Thyroid gland (tissue), 4 donors: ENCODE data around the gene ADCY10. TPM values are rescaled to one million over a fixed set of nuclear protein-coding genes. Genes with fewer than 3 reads are reported as not detected.
"Not testable (repeated sequence)": the region's sequence is repeated elsewhere in the genome, so short reads cannot be mapped to it uniquely, and the experiment has no call there.

Experiments
- DNase-seq, 2 donors: peaks; one replicate each; pipeline ENCODE4 v3.0.0-alpha.2; 2019
- H3K27ac ChIP-seq, 3 donors: fragments of 200-600 bp; sonication (generic); 1 replicate in 2 of 3; 2 replicates in 1 of 3; pipeline ENCODE4 v1.5.1; 2016 to 2019; ENCODE audit warnings: mild to moderate bottlenecking in 1 of 3, moderate library complexity in 1 of 3
- H3K27me3 ChIP-seq: fragments of 200-600 bp; sonication (generic); one replicate; pipeline ENCODE4 v1.5.1; 2019
- H3K36me3 ChIP-seq, 2 donors: fragments of 200-600 bp; sonication (generic); one replicate each; pipeline ENCODE4 v1.5.1; 2016 to 2019
- H3K4me1 ChIP-seq, 2 donors: fragments of 200-600 bp; sonication (generic); one replicate each; pipeline ENCODE4 v1.5.1; 2017 to 2019
- H3K4me3 ChIP-seq, 3 donors: fragments of 200-600 bp; sonication (generic); replicated peaks in 1 of 3; 1 replicate in 2 of 3; 2 replicates in 1 of 3; pipeline ENCODE4 v1.5.1; 2016; ENCODE audit warnings: mild to moderate bottlenecking in 1 of 3
- H3K9me3 ChIP-seq: fragments of 200-600 bp; sonication (generic); one replicate; pipeline ENCODE4 v1.5.1; 2017
- POLR2A ChIP-seq, 2 donors: fragments of 450-650 bp; IDR thresholded peaks; one replicate each; pipeline ENCODE4 v1.6.1; 2017; ENCODE audit warnings: antibody characterized with exemption in 2 of 2, mild to moderate bottlenecking in 2 of 2, moderate library complexity in 1 of 2
- WGBS, 2 donors: methylation state at CpG; one replicate each; pipeline ENCODE4 v1.1.5; 2017; 5-methylcytosine and 5-hydroxymethylcytosine counted together
- intact Hi-C: fragments of 100-400 bp; cut with DNase I; formaldehyde crosslinking; loops from one replicate; pipeline ENCODE4 v1.15.1; 2023
- total RNA-seq, 4 donors: library from RNA; depleted of rRNA; stranded (reverse); fragments of >200 nt; gene quantifications; one replicate each; pipeline ENCODE4 v1.2.3, GENCODE V29; 2016
- TF ChIP-seq, protein P1 (sequence below), 6 experiments: fragments of 200-600 bp in 3 of 6; fragments of 450-650 bp in 3 of 6; sonication (generic) in 3 of 6; IDR thresholded peaks; one replicate each; pipeline ENCODE4 v1.5.1; 2016 to 2019; ENCODE audit warnings: antibody characterized with exemption in 6 of 6, mild to moderate bottlenecking in 2 of 6, inconsistent platforms in 1 of 6, moderate library complexity in 1 of 6

The ADCY10 gene
- total RNA-seq, 4 donors from 2014 or later: 0.15 to 0.45 (median 0.40) TPM; not detected in 1

DNA sequence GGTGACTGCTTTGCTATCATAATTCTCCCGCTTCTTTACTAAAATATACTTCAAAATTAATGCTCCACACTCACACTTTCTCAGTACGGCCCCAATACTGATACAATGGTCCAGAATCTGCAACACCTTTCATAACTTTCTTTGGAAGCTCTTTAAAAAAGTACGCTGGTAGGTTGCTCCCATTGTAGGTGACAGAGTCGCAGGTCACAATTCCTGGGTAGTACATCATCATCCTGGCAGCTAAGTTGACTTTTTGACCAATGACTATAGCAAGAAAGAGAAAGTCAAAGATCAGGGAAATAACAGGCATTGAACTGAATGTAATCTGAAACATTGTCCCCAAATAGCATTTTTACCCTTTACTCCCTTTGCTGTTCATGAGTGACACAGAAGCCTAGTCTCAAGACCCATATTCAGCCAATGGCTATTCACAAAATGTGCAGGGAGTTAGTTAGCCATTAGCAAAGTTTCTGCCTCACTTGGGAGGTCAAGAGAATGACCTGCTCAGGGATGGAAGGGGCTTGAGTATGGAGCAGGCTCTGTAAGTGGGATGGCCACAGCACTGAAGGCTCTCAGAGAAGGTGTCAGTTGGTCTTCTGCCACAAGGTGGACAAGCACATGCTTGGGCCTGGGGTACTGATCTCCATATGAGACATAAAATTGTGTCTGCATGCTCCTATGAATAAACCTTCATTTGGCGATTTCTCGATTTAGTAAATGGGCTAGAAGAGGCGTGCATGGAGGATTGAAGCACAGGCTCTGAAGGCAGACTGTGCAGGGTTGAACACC is 35.4 kb downstream of the ADCY10 start:
- 97 to 99% methylated on average over 7 of the region's 7 CpGs for WGBS, 2 donors

DNA sequence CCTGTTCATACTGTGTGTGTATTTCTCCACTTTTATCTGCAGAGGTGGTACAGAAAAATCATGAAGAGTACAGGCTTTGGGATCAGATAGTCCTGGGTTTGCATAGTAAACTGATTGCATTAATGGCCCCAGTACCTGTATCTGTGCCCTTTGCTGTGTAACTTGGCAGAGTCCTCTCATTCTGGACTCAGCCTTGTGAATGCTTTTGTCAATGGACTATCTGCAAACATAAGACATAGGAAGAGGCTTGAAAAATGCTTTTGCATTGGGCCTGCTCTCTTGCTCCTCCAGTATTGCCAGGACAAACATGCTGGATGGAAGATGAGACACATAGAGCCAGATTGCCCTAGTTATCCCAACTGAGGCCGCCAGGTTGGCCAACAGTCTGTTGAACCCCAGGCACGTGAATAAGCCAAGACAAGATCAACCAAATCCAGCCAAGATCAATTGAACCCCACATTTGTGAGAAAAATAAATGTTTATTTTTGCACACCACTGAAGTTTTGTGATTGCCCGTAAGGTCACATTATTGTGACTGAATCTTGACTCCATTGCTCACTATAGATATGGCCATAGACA is 37.2 kb downstream of the ADCY10 start:
- TF ChIP-seq POLR2A (IDR thresholded peaks at IDR 0.05): no peak
- TF ChIP-seq, protein P1, sequence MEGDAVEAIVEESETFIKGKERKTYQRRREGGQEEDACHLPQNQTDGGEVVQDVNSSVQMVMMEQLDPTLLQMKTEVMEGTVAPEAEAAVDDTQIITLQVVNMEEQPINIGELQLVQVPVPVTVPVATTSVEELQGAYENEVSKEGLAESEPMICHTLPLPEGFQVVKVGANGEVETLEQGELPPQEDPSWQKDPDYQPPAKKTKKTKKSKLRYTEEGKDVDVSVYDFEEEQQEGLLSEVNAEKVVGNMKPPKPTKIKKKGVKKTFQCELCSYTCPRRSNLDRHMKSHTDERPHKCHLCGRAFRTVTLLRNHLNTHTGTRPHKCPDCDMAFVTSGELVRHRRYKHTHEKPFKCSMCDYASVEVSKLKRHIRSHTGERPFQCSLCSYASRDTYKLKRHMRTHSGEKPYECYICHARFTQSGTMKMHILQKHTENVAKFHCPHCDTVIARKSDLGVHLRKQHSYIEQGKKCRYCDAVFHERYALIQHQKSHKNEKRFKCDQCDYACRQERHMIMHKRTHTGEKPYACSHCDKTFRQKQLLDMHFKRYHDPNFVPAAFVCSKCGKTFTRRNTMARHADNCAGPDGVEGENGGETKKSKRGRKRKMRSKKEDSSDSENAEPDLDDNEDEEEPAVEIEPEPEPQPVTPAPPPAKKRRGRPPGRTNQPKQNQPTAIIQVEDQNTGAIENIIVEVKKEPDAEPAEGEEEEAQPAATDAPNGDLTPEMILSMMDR (IDR thresholded peaks at IDR 0.05): no peak
- intact Hi-C loops: no loop called here
- Histone ChIP-seq H3K4me1 (no peaks in the 10 kb centered on the region), H3K9me3 (no peaks in the 10 kb centered on the region), H3K36me3 (no peaks in the 10 kb centered on the region), H3K27ac (no peak overlapping the region), H3K4me3 (no peak overlapping the region), H3K27me3 (no peaks in the 10 kb centered on the region)
- DNase-seq: no peak
- 94 to 96% methylated on average over 3 of the region's 3 CpGs for WGBS, 2 donors

More for the DNA sequence above, 35.4 kb downstream of the ADCY10 start:
- H3K9me3 ChIP-seq: no peaks in the 10 kb centered on the region
- no peaks in the 10 kb centered on the region for H3K4me1 ChIP-seq
- no peak overlapping the region for H3K27ac ChIP-seq
- H3K4me3 ChIP-seq: no peak overlapping the region
- TF ChIP-seq, protein P1 (IDR thresholded peaks at IDR 0.05): no peak
- no peak for TF ChIP-seq POLR2A (IDR thresholded peaks at IDR 0.05)
- H3K36me3 ChIP-seq: no peaks in the 10 kb centered on the region
- no peak for DNase-seq
- no peaks in the 10 kb centered on the region for H3K27me3 ChIP-seq
- intact Hi-C loops: no loop called here

DNA sequence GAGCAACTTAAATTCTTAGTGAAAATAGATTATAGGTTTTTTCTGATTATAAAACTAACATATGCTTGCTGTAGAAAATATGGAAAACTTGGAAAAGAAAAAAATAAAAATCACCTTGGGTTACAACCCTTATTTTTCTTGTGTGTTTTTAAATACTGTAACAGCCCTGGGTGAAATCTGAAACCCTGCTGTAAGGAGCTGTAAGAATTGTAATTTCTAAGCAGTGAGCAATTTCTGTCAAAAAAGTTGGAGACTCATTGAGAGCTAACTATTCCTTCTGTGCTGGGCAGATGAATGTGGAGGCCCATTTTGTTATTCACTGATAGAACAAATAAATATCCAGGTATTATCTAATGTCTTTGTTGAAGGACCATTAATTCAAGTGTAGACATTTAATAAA is 42.6 kb downstream of the ADCY10 start:
- H3K4me1 ChIP-seq: no peaks in the 10 kb centered on the region
- DNase-seq: no peak
- H3K9me3 ChIP-seq: no peaks in the 10 kb centered on the region
- intact Hi-C loops: no loop called here
- no peak overlapping the region for H3K4me3 ChIP-seq
- no peak overlapping the region for H3K27ac ChIP-seq
- H3K36me3 ChIP-seq: no peaks in the 10 kb centered on the region
- H3K27me3 ChIP-seq: no peaks in the 10 kb centered on the region
- TF ChIP-seq POLR2A (IDR thresholded peaks at IDR 0.05): no peak
- TF ChIP-seq, protein P1 (IDR thresholded peaks at IDR 0.05): no peak

DNA sequence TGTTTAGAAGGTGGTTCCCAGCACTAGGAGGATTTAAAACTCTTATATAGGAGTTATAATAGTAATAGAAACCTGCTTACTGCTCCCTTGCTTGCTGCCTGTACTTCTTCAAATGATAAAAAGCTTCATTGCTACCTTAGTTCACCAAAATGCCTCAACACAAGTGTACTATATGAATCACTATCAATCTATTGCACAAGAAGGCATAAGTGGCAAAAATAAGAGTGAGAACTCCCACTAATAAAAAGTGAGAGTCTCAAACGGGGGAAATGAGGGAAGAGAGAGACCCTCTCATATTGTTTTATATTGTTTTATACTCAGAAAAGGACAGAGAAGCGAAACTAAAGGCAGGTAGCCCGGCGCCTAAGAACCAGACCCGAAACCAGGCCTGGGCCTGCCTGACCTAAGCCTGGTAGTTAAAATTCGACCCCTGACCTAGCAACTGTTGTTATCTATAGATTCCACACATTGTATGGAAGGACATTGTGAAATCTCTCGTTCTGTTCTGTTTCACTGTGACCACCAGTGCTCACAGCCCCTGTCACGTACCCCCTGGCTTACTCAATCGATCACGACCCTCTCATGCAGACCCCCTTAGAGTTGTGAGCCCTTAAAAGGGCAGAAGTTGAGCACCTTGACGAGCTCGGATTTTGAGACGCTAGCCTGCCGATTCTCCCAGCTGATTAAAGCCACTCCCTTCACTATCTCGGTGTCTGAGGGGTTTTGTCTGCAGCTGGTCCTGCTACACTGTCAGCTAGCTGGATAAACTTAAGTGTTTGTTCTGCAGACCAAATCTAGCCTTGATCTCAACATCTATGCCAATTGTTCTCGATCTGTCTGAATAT is 44.6 kb downstream of the ADCY10 start:
- H3K27ac ChIP-seq, H3K4me1 ChIP-seq, H3K27me3 ChIP-seq, intact Hi-C loops, H3K9me3 ChIP-seq, H3K36me3 ChIP-seq, H3K4me3 ChIP-seq, DNase-seq: not testable (repeated sequence)
- WGBS, 2 donors: 59 to 60% methylated on average over 16 of the region's 16 CpGs

DNA sequence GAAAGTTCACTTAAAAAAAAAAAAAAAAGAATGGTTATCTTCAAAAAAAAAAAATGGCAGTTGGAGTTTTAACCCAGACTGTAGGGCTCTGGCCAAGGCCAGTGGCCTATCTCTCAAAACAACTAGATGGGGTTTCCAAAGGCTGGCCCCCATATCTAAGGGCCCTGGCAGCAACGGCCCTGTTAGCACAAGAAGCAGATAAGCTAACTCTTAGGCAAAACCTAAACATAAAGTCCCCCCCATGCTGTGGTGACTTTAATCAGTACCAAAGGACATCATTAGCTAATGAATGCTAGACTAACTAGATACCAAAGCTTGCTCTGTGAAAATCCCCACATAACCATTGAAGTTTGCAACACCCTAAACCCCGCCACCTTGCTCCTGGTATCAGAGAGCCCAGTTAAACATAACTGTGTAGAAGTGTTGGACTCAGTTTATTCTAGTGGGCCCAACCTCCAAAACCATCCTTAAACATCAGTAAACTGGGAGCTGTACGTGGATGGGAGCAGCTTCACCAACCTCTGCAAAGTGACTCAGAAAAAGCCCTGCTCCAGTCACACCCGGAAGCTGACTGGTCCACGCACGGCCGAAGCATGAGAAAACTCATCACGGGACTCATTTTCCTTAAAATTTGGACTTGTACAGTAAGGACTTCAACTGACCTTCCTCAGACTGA is 47.1 kb downstream of the ADCY10 start:
- H3K4me3 ChIP-seq, DNase-seq, H3K27me3 ChIP-seq, H3K9me3 ChIP-seq, H3K36me3 ChIP-seq, H3K4me1 ChIP-seq, H3K27ac ChIP-seq, intact Hi-C loops: not testable (repeated sequence)
- 95 to 97% methylated on average over 7 to 8 of the region's 8 CpGs for WGBS, 2 donors

DNA sequence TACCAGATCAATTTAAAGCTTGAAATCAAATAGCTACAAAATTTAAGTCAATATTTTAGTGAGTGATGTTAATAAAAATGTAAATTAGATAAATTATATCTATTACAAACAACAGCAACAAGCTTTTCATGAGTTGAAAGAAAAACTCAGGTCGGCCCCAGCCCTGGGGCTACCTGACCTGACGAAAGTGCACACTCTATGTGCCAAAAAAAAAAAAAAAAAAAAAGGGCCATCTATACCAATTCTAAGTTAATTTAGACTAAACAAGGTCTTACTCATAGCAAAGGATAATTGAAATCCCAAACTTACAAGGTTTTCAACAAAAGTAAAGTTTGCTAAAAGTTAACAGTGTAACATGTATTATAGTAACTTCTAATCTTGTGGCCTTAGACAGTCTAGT is 47.6 kb downstream of the ADCY10 start:
- DNase-seq, H3K27ac ChIP-seq, H3K4me3 ChIP-seq, H3K9me3 ChIP-seq, intact Hi-C loops, H3K36me3 ChIP-seq, H3K4me1 ChIP-seq, H3K27me3 ChIP-seq: not testable (repeated sequence)
- 95 to 96% methylated on average over 2 of the region's 2 CpGs for WGBS, 2 donors

DNA sequence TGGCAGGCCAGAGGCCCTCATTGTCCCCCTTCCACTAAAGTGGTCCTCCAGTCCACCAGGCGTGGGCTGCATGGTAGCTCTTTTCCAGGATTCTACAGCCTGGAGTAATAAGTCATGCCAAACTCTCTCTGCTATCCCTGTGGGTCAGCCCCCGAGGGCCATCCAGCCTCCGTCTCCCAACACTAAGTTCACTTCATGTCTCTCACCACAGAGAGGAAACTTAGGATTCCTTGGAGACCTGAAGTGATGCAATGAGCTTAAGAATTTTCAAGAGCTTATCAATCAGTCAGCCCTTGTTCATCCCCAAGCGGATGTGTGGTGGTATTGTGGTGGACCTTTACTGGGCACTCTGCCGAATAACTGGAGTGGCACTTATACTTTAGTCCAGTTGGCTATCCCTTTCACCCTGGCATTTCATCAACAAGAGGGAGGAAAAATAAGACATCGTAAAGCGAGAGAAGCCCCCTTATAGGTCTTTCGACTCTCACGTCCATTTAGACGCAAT is 48.1 kb downstream of the ADCY10 start:
- intact Hi-C loops, H3K9me3 ChIP-seq, H3K27me3 ChIP-seq, H3K4me1 ChIP-seq, H3K4me3 ChIP-seq, H3K27ac ChIP-seq, DNase-seq, H3K36me3 ChIP-seq: not testable (repeated sequence)
- 93 to 95% methylated on average over 10 of the region's 10 CpGs for WGBS, 2 donors

DNA sequence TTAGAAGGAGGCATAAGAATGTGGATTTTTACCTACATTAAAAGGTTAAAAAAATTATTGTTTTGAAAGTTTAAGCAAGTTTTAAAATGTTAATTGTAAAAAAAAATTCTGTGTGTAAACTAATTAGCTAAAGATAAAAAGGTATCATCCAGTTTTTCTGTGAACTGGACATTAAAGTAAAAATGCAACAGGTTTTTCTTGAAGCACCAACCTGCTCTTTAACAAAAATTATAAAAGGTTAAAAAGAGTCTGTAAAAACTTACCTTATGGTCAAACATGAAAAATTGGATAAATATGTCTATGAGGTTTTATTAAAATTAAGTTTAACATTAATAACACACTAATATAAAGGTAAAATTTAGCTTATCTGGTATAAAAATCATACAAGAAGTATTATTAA is 48.7 kb downstream of the ADCY10 start:
- H3K4me3 ChIP-seq, H3K4me1 ChIP-seq, H3K27me3 ChIP-seq, H3K9me3 ChIP-seq, intact Hi-C loops, DNase-seq, H3K27ac ChIP-seq, H3K36me3 ChIP-seq: not testable (repeated sequence)
